Transverse colon (tissue), 4 donors: ENCODE results near the gene CYTH3. TPM values are rescaled to one million over a fixed set of nuclear protein-coding genes. Genes with fewer than 3 reads are reported as not detected.

Experiments used
- DNase-seq: peaks from one replicate; pipeline ENCODE4 v3.0.0-alpha.2; 2019
- H3K27ac ChIP-seq, 4 donors: fragments of 200-600 bp; sonication (generic); 2 replicates each; pipeline ENCODE4 v1.5.1; 2016 to 2018; ENCODE audit warnings: inconsistent platforms in 4 of 4
- H3K27me3 ChIP-seq: fragments of 200-600 bp; sonication (generic); 2 replicates; pipeline ENCODE4 v1.5.1; 2017; ENCODE audit warnings: inconsistent platforms
- H3K36me3 ChIP-seq, 4 donors: fragments of 200-600 bp; sonication (generic); 2 replicates each; pipeline ENCODE4 v1.5.1; 2017 to 2019; ENCODE audit warnings: inconsistent platforms in 4 of 4
- H3K4me1 ChIP-seq, 4 donors: fragments of 200-600 bp; sonication (generic); 2 replicates each; pipeline ENCODE4 v1.5.1; 2017 to 2020; ENCODE audit warnings: inconsistent platforms in 4 of 4
- H3K4me3 ChIP-seq, 4 donors: fragments of 200-600 bp; sonication (generic); 1 replicate in 1 of 4; 2 replicates in 3 of 4; pipeline versions ENCODE4 v1.5.1 to v1.6.1; 2017 to 2019; ENCODE audit warnings: inconsistent platforms in 4 of 4
- H3K9me3 ChIP-seq, 2 donors: fragments of 200-600 bp; sonication (generic); 2 replicates each; pipeline ENCODE4 v1.5.1; 2017 to 2019; ENCODE audit warnings: inconsistent platforms in 2 of 2
- EP300 ChIP-seq: sonication (generic); formaldehyde crosslinking; IDR thresholded peaks from one replicate; pipeline ENCODE4 v1.6.1; 2017; ENCODE audit warnings: antibody characterized with exemption, low read depth
- POLR2A ChIP-seq: fragments of 450-650 bp; IDR thresholded peaks from one replicate; pipeline ENCODE4 v1.6.1; 2016; ENCODE audit warnings: antibody characterized with exemption, mild to moderate bottlenecking, moderate library complexity
- POLR2AphosphoS5 ChIP-seq, 3 donors: sonication (generic); formaldehyde crosslinking; IDR thresholded peaks; one replicate each; pipeline ENCODE4 v1.6.1; 2016; ENCODE audit warnings: antibody characterized with exemption in 3 of 3
- WGBS, 2 donors: methylation state at CpG; one replicate each; pipeline ENCODE4 v1.1.5; 2018; ENCODE audit warnings: low coverage in 1 of 2; 5-methylcytosine and 5-hydroxymethylcytosine counted together
- in situ Hi-C, 4 donors: fragments of 200-750 bp; cut with MboI; loops; one replicate each; pipeline versions ENCODE4 v1.15.0 to v1.15.1; 2017; ENCODE audit warnings: low sequenced_read_pairs in 3 of 4, low pct_ligation_motif_present in 1 of 4, low pct_unique_long_range_greater_than_20kb in 1 of 4
- intact Hi-C: fragments of 100-400 bp; cut with DNase I; formaldehyde crosslinking; loops from one replicate; pipeline ENCODE4 v1.15.1; 2023; ENCODE audit warnings: low total_unique reads
- total RNA-seq, 4 donors: library from RNA; depleted of rRNA; stranded (reverse); fragments of >200 nt; gene quantifications; one replicate each; pipeline ENCODE4 v1.1.0, GENCODE V29; 2016
- TF ChIP-seq, protein P1 (sequence below), 5 experiments: fragments of 200-600 bp in 3 of 5; fragments of 450-650 bp in 2 of 5; sonication (generic) in 3 of 5; IDR thresholded peaks; 1 replicate in 2 of 5; 2 replicates in 3 of 5; pipeline ENCODE4 v1.5.1; 2016 to 2017; ENCODE audit warnings: antibody characterized with exemption in 5 of 5, inconsistent platforms in 3 of 5, mild to moderate bottlenecking in 2 of 5, moderate library complexity in 1 of 5

The CYTH3 gene
- total RNA-seq, 4 donors from 2014 or later, result 15.0 to 25.4 (median 19.4) TPM

DNA sequence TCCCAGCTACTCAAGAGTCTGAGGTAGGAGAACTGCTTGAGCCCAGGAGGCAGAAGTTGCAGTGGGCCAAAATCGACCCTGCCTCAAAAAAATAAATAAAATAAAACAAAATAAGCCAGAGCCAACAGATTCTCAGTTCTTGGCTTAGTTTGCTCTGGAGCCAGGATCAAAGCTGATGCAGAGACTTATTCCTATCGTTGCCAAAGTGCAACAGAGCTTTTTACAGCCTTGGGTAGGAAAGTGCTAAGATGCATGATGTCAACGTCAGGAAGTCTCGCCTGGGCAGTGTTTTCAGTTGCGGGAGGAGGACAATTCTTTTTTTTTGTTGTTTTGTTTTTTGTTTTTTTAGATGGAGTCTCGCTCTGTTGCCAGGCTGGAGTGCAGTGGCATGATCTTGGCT lies 43.8 kb upstream of the CYTH3 start:
- TF ChIP-seq POLR2AphosphoS5 (IDR thresholded peaks at IDR 0.05), result no peak
- TF ChIP-seq EP300, result no peak
- TF ChIP-seq, protein P1, sequence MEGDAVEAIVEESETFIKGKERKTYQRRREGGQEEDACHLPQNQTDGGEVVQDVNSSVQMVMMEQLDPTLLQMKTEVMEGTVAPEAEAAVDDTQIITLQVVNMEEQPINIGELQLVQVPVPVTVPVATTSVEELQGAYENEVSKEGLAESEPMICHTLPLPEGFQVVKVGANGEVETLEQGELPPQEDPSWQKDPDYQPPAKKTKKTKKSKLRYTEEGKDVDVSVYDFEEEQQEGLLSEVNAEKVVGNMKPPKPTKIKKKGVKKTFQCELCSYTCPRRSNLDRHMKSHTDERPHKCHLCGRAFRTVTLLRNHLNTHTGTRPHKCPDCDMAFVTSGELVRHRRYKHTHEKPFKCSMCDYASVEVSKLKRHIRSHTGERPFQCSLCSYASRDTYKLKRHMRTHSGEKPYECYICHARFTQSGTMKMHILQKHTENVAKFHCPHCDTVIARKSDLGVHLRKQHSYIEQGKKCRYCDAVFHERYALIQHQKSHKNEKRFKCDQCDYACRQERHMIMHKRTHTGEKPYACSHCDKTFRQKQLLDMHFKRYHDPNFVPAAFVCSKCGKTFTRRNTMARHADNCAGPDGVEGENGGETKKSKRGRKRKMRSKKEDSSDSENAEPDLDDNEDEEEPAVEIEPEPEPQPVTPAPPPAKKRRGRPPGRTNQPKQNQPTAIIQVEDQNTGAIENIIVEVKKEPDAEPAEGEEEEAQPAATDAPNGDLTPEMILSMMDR (IDR thresholded peaks at IDR 0.05), result no peak
- TF ChIP-seq POLR2A, result no peak
- H3K27me3 ChIP-seq, result no peaks in the 10 kb centered on the region
- WGBS, 2 donors, result 75 to 83% methylated on average over 1 to 6 of the region's 6 CpGs
- no peaks in the 10 kb centered on the region for H3K36me3 ChIP-seq
- H3K4me1 ChIP-seq, result peaks cover 0 to 7% (median 3%) of the 10 kb centered on the region in 4 donors
- H3K4me3 ChIP-seq, result no peak overlapping the region
- intact Hi-C loops (no loop called here), in situ Hi-C loops (loop anchor here in 1 of 4 donors (25.0 kb wide), 1 partner anchor 454 kb away; no protein-coding TSS in a partner anchor)
- H3K9me3 ChIP-seq, result no peaks in the 10 kb centered on the region
- peak overlapping the region in 2 of 4 donors; percentile 29 to 38 for H3K27ac ChIP-seq
- no peak for DNase-seq

DNA sequence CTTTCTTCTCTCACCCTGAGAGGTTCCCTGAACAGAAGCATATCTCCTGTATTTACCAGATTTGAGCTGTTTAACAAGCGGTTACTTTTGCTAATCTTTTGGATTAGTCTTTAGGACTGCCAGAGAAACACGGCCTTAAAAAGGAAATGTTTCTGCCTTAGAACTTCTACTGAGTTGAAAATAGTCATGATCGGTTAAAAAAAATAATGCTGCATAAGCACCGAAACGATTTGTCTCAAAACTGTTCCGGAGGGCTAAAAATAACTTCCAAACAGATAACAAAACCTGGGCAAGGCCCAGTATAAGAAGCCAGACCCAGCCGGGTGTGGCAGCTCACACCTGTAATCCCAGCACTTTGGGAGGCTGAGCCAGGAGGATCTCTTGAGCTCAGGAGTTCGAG lies 43.3 kb upstream of the CYTH3 start:
- peaks cover 0 to 7% (median 3%) of the 10 kb centered on the region in 4 donors for H3K4me1 ChIP-seq
- H3K27me3 ChIP-seq, result no peaks in the 10 kb centered on the region
- no peaks in the 10 kb centered on the region for H3K36me3 ChIP-seq
- no peaks in the 10 kb centered on the region for H3K9me3 ChIP-seq
- DNase-seq, result no peak
- H3K27ac ChIP-seq, result peak overlapping the region in 2 of 4 donors; percentile 29 to 38
- intact Hi-C loops, result no loop called here
- TF ChIP-seq EP300 (no peak), POLR2AphosphoS5 (IDR thresholded peaks at IDR 0.05) (no peak), POLR2A (no peak)
- TF ChIP-seq, protein P1 (IDR thresholded peaks at IDR 0.05), result no peak
- no peak overlapping the region for H3K4me3 ChIP-seq
- WGBS, 2 donors, result 64 to 77% methylated on average over 3 to 8 of the region's 8 CpGs
- in situ Hi-C loops, result loop anchor here in 1 of 4 donors (25.0 kb wide), 1 partner anchor 453 kb away; no protein-coding TSS in a partner anchor

DNA sequence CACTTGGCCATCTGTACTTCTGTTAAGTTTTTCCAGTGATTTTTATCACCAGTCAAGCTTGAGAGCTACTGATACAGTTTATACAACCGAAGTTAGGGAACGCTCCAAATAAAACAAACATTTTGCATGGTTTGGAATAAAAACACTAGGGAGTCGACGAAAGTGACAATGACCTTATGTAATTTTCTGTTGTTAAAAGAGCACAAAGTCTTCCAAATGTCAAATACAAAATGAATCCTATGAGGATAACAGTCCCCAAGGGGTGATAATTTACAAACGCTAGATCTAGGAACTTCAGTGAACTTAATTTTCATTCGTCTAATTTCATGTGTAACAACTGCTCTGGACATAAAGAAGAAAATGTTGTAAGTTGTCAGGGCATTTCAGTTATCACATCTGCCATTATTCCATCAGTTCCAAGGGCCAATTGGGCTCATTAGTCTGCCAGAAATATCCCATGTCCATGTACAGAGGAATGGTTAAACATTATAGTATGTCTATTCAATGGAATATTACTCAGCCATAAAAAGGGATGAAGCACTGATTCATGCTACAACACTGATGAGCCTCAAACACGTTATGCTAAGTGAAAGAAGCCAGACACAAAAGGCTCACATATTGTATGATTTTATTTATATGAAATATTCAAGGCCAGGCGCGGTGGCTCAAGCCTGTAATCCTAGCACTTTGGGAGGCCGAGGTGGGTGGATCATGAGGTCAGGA lies 38.0 kb upstream of the CYTH3 start:
- Histone ChIP-seq H3K9me3 (no peaks in the 10 kb centered on the region), H3K27ac (no peak overlapping the region), H3K4me1 (no peaks in the 10 kb centered on the region), H3K4me3 (no peak overlapping the region), H3K36me3 (no peaks in the 10 kb centered on the region), H3K27me3 (no peaks in the 10 kb centered on the region)
- in situ Hi-C loops (loop anchor here in 1 of 4 donors (25.0 kb wide), 1 partner anchor 448 kb away; no protein-coding TSS in a partner anchor), intact Hi-C loops (no loop called here)
- WGBS, 2 donors, result 79 to 81% methylated on average over 6 to 10 of the region's 10 CpGs
- no peak for TF ChIP-seq POLR2AphosphoS5 (IDR thresholded peaks at IDR 0.05)
- no peak for TF ChIP-seq POLR2A
- TF ChIP-seq EP300, result no peak
- no peak for DNase-seq

DNA sequence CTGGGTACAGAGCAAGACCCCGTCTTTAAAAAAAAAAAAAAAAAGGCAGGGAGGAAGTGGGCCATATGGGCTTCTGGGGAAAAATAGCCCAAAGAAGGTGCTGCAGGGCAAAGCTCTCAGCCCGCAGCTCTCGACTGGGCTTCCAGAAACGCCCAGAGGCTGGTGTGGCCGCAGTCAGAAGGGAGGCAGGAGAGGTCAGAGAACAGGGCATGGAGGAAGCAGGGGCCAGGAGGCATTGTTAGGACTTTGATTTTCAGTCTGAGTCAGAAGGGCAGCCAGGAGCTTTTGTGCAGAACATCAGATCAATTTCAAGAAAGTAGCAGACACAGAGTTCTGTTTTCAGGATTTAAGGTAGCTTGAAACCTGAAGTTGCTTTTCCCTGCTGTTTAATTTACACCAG lies 35.3 kb upstream of the CYTH3 start:
- Histone ChIP-seq H3K27ac (no peak overlapping the region), H3K4me3 (no peak overlapping the region), H3K36me3 (no peaks in the 10 kb centered on the region), H3K9me3 (no peaks in the 10 kb centered on the region), H3K4me1 (no peaks in the 10 kb centered on the region), H3K27me3 (no peaks in the 10 kb centered on the region)
- in situ Hi-C loops (loop anchor here in 1 of 4 donors (25.0 kb wide), 1 partner anchor 445 kb away; no protein-coding TSS in a partner anchor), intact Hi-C loops (no loop called here)
- TF ChIP-seq POLR2A (no peak), EP300 (no peak), POLR2AphosphoS5 (IDR thresholded peaks at IDR 0.05) (no peak)
- TF ChIP-seq, protein P1 (IDR thresholded peaks at IDR 0.05), result no peak
- 63% methylated on average over 5 of the region's 5 CpGs; no CpG with 5 or more reads in 1 of the 2 donors for WGBS, 2 donors
- DNase-seq, result no peak
